ENCODE measurements around the gene HTRA2. TPM values are rescaled to one million over a fixed set of nuclear protein-coding genes. Genes with fewer than 3 reads are reported as not detected.

HTRA2 gene
- total RNA-seq, 1 experiment from 2014 or later = 24.9 TPM

DNA sequence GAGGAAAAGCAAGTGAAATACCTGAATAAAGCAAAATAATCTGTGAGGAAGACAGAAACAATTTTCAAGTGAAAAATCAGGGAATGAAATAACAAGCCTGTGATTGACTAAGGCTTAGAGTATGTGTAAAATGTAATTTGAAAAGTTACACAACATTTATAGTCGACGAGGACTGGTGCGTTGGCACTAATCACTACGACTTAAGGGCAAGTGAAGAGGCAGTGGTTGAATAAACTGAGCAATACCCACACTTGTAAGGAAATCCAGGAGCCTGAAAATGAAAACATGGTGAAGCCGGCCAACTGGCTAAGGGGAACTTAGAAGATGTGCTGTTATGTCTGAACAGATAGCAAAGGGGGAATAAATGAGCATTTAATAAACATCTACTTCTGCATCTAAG lies 38.1 kb downstream of the HTRA2 start:
- Histone ChIP-seq H3K27ac (ENCODE audit: insufficient read length, low read depth, low read length) (no peak overlapping the region), H4K5ac (ENCODE audit: insufficient read length, low read depth, low read length) (no peak overlapping the region), H2BK5ac (ENCODE audit: insufficient read length, low read length) (no peak overlapping the region), H4K91ac (ENCODE audit: insufficient read length, low read depth, low read length) (no peak overlapping the region), H2AFZ (ENCODE audit: low read length) (no peak overlapping the region), H3K27me3 (ENCODE audit: insufficient read depth, low read length) (no peaks in the 10 kb centered on the region), H3K4ac (ENCODE audit: low read depth, low read length) (no peak overlapping the region), H3K79me2 (ENCODE audit: insufficient read depth, low read length) (no peaks in the 10 kb centered on the region), H3K56ac (ENCODE audit: insufficient read length, low read depth, low read length) (no peak overlapping the region), H3K18ac (ENCODE audit: insufficient read length, low read depth, low read length) (no peak overlapping the region), H2BK12ac (ENCODE audit: insufficient read length, low read depth, low read length) (no peak overlapping the region), H3K9me3 (ENCODE audit: control insufficient read depth, low read depth, low read length) (no peaks in the 10 kb centered on the region), H3K79me1 (ENCODE audit: insufficient read depth, low read depth, low read length, poor library complexity, severe bottlenecking) (no peaks in the 10 kb centered on the region), H2AK5ac (ENCODE audit: insufficient read length, low read length) (no peak overlapping the region), H3K4me1 (ENCODE audit: insufficient read depth, low read length) (no peaks in the 10 kb centered on the region), H3K4me2 (ENCODE audit: insufficient read depth, insufficient read length, low read length) (no peak overlapping the region), H3K9ac (ENCODE audit: extremely low read depth, insufficient read length, low read length) (no peak overlapping the region), H3K14ac (ENCODE audit: insufficient read depth, low read length) (no peak overlapping the region), H4K8ac (replicated peaks; ENCODE audit: insufficient read length, low read depth, low read length) (no peak overlapping the region), H4K20me1 (ENCODE audit: control insufficient read depth, insufficient read depth, insufficient read length) (no peaks in the 10 kb centered on the region), H3K23ac (ENCODE audit: insufficient read length, low read depth, low read length) (no peak overlapping the region), H2BK15ac (ENCODE audit: low read depth, low read length) (no peak overlapping the region), H2BK120ac (ENCODE audit: low read depth, low read length, poor library complexity, severe bottlenecking) (no peak overlapping the region), H3T11ph (ENCODE audit: low read length) (no peak overlapping the region), H2BK20ac (ENCODE audit: low read depth, low read length, poor library complexity, severe bottlenecking) (no peak overlapping the region), H3K23me2 (ENCODE audit: insufficient read length, low read depth, low read length, poor library complexity, severe bottlenecking) (no peaks in the 10 kb centered on the region)
- Mint-ChIP-seq H3K36me3 (ENCODE audit: insufficient read depth in 1 of 3, low read depth in 3 of 3) (no peaks in the 10 kb centered on the region), H3K9me3 (no peaks in the 10 kb centered on the region), H3K4me3 (no peak overlapping the region), H3K4me1 (no peaks in the 10 kb centered on the region), H3K27me3 (ENCODE audit: low read depth) (peaks cover 9% of the 10 kb centered on the region), H3K27ac (no peak overlapping the region)
- no CpG with 5 or more reads among the region's 5 CpGs for WGBS (ENCODE audit: extremely low coverage, insufficient read length, low lambda C conversion rate)
- no peak for DNase-seq
- TF ChIP-seq, protein P1, sequence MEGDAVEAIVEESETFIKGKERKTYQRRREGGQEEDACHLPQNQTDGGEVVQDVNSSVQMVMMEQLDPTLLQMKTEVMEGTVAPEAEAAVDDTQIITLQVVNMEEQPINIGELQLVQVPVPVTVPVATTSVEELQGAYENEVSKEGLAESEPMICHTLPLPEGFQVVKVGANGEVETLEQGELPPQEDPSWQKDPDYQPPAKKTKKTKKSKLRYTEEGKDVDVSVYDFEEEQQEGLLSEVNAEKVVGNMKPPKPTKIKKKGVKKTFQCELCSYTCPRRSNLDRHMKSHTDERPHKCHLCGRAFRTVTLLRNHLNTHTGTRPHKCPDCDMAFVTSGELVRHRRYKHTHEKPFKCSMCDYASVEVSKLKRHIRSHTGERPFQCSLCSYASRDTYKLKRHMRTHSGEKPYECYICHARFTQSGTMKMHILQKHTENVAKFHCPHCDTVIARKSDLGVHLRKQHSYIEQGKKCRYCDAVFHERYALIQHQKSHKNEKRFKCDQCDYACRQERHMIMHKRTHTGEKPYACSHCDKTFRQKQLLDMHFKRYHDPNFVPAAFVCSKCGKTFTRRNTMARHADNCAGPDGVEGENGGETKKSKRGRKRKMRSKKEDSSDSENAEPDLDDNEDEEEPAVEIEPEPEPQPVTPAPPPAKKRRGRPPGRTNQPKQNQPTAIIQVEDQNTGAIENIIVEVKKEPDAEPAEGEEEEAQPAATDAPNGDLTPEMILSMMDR (conservative IDR thresholded peaks at IDR 0.05) = no peak
